ENCODE data around the gene PRG2. TPM values are rescaled to one million over a fixed set of nuclear protein-coding genes. Genes with fewer than 3 reads are reported as not detected.

PRG2 gene, protein sequence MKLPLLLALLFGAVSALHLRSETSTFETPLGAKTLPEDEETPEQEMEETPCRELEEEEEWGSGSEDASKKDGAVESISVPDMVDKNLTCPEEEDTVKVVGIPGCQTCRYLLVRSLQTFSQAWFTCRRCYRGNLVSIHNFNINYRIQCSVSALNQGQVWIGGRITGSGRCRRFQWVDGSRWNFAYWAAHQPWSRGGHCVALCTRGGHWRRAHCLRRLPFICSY
- total RNA-seq, result not detected

DNA sequence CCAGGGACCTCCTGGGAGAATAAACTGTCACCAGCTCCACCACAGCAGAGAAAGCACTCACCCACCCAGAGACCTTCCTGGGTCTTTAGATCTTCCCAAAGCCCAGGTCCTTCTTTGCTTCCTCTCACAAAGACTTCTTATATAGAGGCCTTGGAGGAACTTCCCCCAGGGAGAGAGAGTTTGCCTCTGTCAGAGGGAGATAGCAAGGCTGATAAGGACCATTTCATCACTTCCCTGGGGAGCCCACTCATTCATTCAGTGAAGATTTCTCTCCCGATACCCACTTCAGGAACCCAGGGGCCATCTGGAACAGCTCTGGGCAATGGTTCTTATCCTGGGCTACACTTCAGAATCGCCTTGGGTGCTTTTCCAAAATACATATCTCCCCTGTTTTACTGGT lies at the start of gene PRG2:
TSS of gene PRG2 (minus strand) at position 116 of the 400 bp plus-strand sequence. CDS start 706 bp downstream, outside the sequence.
- TF ChIP-seq POLR2A (IDR thresholded peaks at IDR 0.05), result no peak
- TF ChIP-seq, protein P1, sequence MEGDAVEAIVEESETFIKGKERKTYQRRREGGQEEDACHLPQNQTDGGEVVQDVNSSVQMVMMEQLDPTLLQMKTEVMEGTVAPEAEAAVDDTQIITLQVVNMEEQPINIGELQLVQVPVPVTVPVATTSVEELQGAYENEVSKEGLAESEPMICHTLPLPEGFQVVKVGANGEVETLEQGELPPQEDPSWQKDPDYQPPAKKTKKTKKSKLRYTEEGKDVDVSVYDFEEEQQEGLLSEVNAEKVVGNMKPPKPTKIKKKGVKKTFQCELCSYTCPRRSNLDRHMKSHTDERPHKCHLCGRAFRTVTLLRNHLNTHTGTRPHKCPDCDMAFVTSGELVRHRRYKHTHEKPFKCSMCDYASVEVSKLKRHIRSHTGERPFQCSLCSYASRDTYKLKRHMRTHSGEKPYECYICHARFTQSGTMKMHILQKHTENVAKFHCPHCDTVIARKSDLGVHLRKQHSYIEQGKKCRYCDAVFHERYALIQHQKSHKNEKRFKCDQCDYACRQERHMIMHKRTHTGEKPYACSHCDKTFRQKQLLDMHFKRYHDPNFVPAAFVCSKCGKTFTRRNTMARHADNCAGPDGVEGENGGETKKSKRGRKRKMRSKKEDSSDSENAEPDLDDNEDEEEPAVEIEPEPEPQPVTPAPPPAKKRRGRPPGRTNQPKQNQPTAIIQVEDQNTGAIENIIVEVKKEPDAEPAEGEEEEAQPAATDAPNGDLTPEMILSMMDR (IDR thresholded peaks at IDR 0.05 in 4 of 5, conservative IDR thresholded peaks at IDR 0.05 in 1 of 5), result no peak
- DNase-seq, result no peak

DNA sequence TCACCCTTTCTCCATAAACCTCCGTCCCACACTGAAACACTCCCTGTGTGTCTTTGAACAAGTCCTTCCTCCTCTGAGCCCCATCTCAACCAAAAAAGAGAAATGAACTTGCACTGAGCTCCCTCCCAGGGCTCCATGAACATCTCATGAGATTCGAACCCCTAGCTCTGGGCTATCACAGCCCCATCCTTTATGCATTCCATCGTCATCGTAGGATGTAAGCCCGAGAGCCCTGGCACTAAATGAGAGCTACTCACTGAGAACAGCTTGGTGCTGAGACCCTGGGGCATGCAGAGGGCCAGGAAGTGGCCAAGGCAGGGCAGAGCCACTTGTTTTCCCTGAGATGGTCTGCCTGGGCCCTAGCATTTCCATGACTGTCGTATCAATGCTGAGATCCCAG lies 49.3 kb upstream of the PRG2 start:
- no peak overlapping the region for H3K27ac ChIP-seq
- TF ChIP-seq, protein P1 (IDR thresholded peaks at IDR 0.05 in 4 of 5, conservative IDR thresholded peaks at IDR 0.05 in 1 of 5), result no peak
- no peak for TF ChIP-seq POLR2A (IDR thresholded peaks at IDR 0.05)
- H3K4me1 ChIP-seq, result no peaks in the 10 kb centered on the region
- no peaks in the 10 kb centered on the region for H3K27me3 ChIP-seq
- ATAC-seq (no peak), DNase-seq (no peak)
- in situ Hi-C loops (cut with MboI; ENCODE audit: low sequenced_read_pairs in 4 of 4) (no loop called here), intact Hi-C loops (cut with DNase I; ENCODE audit: low total_unique reads) (no loop called here)
- no peak overlapping the region for H3K4me3 ChIP-seq
- H3K9me3 ChIP-seq, result no peaks in the 10 kb centered on the region
- H3K36me3 ChIP-seq, result no peaks in the 10 kb centered on the region

More for the DNA sequence above, at the start of gene PRG2:
- no peaks in the 10 kb centered on the region for H3K36me3 ChIP-seq
- H3K27ac ChIP-seq, result no peak within 1 kb of the TSS
- in situ Hi-C loops (cut with MboI; ENCODE audit: low sequenced_read_pairs in 4 of 4), result no loop called here
- H3K27me3 ChIP-seq, result no peaks in the 10 kb centered on the region
- H3K4me1 ChIP-seq, result peaks cover 14 to 16% of the 10 kb centered on the region in 2 donors
- no peaks in the 10 kb centered on the region for H3K9me3 ChIP-seq
- intact Hi-C loops (cut with DNase I; ENCODE audit: low total_unique reads), result no loop called here
- H3K4me3 ChIP-seq, result no peak within 1 kb of the TSS
- no peak for ATAC-seq

DNA sequence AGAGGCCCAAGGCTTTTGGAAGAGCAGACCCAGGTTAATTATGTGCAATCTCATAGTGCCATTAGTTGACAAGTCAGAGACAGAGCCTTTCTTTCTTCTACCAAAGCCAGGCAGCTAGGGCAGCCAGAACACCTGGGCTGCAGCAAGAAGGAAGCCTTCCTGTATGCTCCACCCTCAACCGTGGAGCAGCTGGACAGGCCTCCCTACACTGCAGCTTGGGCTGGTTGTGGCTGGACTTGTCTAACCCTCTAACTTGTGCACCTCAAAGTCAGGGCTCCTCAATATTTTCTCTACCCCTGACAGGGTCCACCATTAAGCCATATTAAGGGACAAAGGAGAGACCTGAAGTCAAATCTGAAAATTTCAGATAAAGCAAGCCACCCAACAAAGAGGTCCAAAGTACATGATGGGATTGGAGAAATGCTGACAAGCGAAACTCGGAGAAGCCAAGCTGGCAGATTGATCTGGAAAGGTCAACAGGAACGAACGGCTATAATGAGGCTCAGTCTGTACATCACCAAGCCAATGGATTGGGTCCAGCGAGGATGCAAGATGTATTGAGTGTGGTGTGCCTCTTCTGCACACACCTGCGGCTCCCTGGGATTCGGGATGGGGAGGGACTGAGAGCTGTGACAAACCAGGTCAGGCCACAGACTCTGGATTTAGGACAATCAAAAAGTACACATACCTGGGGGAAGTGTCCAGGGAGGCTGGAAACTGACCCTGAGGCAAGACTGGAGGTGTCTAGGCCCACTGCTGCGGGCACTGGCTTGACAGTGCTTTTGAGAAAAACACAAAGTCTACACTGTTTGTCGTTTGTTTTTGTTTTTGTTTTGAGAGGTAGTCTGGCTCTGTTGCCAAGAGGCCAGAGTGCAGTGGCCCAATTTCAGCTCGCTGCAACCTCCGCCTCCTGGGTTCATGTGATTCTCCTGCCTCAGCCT lies 48.2 kb upstream of the PRG2 start:
- H3K36me3 ChIP-seq, result no peaks in the 10 kb centered on the region
- no peaks in the 10 kb centered on the region for H3K4me1 ChIP-seq
- intact Hi-C loops (cut with DNase I; ENCODE audit: low total_unique reads), result no loop called here
- DNase-seq (no peak), ATAC-seq (no peak)
- H3K27me3 ChIP-seq, result no peaks in the 10 kb centered on the region
- no peak for TF ChIP-seq POLR2A (IDR thresholded peaks at IDR 0.05)
- TF ChIP-seq, protein P1 (IDR thresholded peaks at IDR 0.05 in 4 of 5, conservative IDR thresholded peaks at IDR 0.05 in 1 of 5), result no peak
- H3K9me3 ChIP-seq, result no peaks in the 10 kb centered on the region
- H3K4me3 ChIP-seq, result no peak overlapping the region
- in situ Hi-C loops (cut with MboI; ENCODE audit: low sequenced_read_pairs in 4 of 4), result no loop called here
- no peak overlapping the region for H3K27ac ChIP-seq

DNA sequence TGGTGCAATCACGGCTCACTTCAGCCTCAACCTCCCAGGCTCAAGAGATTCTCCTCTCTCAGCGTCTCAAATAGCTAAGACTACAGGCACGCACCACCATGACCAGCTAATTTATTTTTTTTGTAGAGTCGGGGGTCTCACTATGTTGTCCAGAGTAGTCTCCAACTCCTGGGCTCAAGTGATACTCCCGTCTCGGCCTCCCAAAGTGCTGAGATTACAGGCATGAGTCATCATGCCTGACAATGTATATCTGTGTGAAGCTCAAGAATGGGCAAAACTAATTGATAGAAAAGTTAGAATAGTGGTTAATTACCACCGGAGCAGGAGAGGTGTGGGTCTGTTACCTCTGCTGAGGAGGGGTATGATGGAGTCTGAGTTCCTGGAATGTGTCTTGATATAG lies 45.6 kb upstream of the PRG2 start:
- Histone ChIP-seq H3K4me1 (no peaks in the 10 kb centered on the region), H3K4me3 (no peak overlapping the region), H3K36me3 (no peaks in the 10 kb centered on the region), H3K27me3 (no peaks in the 10 kb centered on the region), H3K9me3 (no peaks in the 10 kb centered on the region), H3K27ac (no peak overlapping the region)
- ATAC-seq (no peak), DNase-seq (no peak)
- no peak for TF ChIP-seq POLR2A (IDR thresholded peaks at IDR 0.05)
- TF ChIP-seq, protein P1 (IDR thresholded peaks at IDR 0.05 in 4 of 5, conservative IDR thresholded peaks at IDR 0.05 in 1 of 5), result no peak
- in situ Hi-C loops (cut with MboI; ENCODE audit: low sequenced_read_pairs in 4 of 4), result no loop called here
- intact Hi-C loops (cut with DNase I; ENCODE audit: low total_unique reads), result no loop called here
